Measurements from ENCODE around the gene MGAT5B.

DNA sequence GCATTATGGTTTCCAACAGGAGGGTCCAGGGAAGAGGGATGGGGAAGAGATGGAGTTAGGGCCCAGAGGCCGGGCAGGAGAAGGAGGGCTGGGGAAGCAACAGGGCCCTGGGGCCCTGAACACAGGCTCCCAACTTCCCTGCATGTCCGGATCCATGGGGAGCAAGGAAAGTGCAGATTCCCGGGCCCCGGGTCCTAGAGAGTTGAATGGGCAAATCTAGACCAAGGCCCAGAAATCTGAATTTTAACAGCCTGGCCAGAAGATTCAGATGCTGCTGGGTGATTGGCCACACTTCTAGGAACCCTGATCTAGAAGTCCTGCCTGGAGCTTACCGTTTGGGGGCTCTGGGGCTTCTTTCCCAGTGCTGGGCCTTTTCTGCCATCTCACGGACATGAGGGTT is 13.2 kb downstream of the MGAT5B start:
- TF ChIP-seq, protein P1, sequence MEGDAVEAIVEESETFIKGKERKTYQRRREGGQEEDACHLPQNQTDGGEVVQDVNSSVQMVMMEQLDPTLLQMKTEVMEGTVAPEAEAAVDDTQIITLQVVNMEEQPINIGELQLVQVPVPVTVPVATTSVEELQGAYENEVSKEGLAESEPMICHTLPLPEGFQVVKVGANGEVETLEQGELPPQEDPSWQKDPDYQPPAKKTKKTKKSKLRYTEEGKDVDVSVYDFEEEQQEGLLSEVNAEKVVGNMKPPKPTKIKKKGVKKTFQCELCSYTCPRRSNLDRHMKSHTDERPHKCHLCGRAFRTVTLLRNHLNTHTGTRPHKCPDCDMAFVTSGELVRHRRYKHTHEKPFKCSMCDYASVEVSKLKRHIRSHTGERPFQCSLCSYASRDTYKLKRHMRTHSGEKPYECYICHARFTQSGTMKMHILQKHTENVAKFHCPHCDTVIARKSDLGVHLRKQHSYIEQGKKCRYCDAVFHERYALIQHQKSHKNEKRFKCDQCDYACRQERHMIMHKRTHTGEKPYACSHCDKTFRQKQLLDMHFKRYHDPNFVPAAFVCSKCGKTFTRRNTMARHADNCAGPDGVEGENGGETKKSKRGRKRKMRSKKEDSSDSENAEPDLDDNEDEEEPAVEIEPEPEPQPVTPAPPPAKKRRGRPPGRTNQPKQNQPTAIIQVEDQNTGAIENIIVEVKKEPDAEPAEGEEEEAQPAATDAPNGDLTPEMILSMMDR (conservative IDR thresholded peaks at IDR 0.05 in 1 of 2, IDR thresholded peaks at IDR 0.05 in 1 of 2; ENCODE audit: extremely low read depth in 1 of 2, insufficient read depth in 1 of 2, low read depth in 1 of 2, low read length in 2 of 2) = no peak
- TF ChIP-seq EZH2 (IDR thresholded peaks at IDR 0.05; ENCODE audit: borderline replicate concordance, low read length) = no peak
